HG03108 (cell line): ENCODE results near the gene SYTL3.
A peak's percentile ranks its signal among the peaks of the same experiment; 100 is the strongest.
"Not testable (repeated sequence)": the region's sequence is repeated elsewhere in the genome, so short reads cannot be mapped to it uniquely, and the experiment has no call there.

Experiments
- ATAC-seq: cut with Tn5 transposase; IDR thresholded peaks from one replicate; pipeline ENCODE4 v1.9.1; 2021; ENCODE audit warnings: moderate library complexity; ENCODE audit not compliant: unreplicated experiment

Gene SYTL3

GRCh38 chr6:158649289-158650143, at the start of gene SYTL3:
Gene SYTL3, plus strand, starts transcription at chr6:158650054. Its CDS starts 13,215 bp downstream, at chr6:158663269.
- ATAC-seq, result peak; percentile 39

DNA sequence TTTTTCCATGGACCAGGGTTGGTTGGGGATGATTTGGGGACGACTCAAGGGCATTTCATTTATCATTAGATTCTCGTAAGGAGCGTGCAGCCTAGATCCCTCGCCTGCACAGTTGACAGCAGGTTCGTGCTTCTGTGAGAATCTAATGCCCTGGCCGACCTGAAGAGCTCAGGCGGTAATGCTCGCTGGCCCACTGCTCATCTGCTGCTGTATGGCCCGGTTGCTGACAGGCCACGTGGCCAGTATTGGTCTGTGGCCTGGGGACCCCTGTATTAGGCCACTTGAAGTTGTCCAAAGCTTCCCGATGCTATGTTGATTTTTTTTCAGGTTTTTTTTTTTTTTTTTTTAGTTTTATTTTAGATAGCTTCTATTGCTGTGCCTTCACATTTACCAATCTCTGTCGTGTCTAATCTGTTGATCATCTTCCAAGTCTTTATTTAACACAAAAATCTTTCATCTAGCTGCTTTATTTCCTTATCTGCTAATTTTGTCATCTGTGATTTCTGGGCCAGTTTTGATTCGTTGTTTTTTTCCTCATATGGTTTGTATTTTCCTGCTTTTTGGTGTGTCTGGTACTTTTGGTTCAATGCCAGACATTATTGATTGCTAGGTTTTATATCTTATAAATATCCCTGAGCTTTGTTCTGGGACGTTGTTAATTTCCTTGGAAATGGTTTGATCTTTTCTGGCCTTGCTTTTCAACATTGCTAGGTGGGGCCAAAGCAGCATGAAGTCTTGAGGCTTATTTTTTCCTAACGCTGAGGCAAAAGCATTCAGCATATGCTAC, 46.4 kb upstream of the SYTL3 start:
- ATAC-seq, result no peak

DNA sequence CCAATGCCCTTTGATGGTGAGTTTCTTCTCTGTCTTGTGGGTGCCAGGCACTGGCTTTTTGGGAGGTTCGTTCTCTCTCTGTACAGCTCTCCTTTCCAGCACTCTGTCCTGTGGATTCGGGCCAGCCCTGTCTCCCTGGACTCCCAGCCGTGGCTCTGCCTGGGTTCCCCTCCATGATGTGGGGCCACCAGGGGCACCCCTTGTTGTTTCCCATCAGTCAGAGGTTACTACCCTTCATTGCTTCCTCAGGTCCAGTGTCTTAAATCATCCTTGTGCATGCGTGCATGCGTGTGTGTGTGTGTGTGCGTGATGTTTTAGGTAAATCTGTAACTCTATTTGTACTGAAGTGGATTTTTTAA, 45.8 kb upstream of the SYTL3 start:
- ATAC-seq, result no peak

GRCh38 chr6:158605266-158605878, 44.5 kb upstream of the SYTL3 start:
- no peak for ATAC-seq

GRCh38 chr6:158606011-158606410, 43.8 kb upstream of the SYTL3 start:
- ATAC-seq, result not testable (repeated sequence)

DNA sequence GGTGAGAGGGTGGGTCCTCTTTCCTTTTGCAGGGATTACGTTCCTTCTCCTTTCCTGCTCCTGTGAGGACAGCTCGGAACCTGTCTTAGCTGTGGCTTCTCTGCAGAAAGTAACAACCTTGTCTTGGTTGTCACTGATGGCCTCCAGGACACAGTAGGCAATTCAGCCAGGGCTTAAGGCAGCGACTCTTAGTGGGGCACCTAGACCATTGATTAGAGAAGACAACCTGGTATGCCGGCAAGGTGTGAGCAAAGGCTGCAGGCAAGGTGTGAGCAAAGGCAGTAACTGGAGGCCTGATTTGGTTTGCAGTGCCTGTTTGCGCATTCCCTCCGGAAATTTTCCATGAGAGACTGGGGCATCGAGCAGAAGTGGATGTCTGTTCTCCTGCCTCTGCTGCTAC, 42.9 kb upstream of the SYTL3 start:
- no peak for ATAC-seq

DNA sequence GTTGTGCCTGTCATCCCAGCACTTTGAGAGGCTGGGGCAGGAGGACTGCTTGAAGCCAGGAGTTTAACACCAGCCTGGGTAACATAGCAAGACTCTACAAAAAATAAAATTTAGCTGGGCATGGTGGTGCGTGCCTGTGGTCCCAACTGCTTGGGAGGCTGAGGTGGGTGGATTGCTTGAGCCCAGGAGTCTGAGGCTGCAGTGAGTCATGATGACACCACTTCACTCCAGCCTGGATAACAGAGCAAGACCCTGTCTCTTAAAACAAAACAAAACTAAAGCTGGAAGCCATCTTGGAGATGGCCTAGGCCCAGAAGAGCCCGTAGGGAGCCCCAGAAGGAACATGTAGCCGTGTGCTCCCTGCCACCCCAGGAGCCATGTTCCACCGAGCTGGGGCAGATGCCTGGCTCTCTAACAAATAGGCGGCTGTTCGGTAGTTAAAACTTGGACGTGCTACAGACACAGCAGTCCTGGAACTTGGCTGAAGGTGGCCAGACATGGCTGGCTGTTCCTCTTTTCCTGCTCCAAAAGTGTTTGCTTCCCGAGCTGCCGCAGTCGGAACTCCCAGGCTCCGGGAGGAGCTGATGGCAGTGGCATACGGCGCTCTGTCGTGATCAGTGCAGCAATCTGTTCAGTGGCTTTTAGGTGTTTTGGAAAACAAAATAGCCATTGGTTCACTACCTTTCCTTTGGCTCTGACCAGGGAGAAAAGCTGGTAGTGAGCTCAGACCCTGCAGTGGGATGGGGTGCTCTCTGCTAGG, 42.3 kb upstream of the SYTL3 start:
- ATAC-seq, result no peak

- no peak for ATAC-seq
These were observed 41.6 kb upstream of the SYTL3 start for GRCh38 chr6:158608221-158608620.

DNA sequence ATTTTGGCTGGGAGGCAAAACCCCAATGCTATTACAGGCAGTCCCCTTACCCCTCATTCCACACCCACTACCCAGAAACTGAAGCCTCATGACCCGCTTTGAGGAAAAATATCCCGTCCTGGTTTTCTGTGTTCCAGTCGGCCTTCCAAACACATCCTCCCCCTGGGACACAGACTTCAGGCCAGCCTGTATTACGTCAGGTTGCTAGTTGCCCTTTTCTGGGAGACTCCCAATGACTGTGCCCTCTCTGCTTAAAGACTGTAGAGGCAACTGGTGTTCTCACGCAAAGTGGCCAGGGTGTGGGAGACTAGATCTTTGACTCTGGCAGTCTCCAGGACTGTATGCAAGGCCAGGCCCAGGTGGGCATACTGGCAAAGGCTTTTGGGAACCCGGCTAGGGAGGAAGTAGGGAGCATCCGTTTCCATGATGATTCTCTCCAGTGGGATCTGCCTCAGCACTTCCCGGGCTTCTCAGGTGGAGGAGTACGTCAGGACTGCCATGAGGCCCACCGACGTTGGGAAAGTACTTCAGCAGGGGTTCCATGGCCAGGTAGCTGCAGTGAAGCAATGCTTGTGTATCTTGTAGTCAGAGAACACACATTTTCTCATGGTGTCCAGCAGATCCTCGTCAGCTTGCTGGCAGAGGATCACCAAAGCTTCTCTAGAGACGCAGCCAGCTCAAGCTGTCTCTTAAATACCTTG, 40.2 kb upstream of the SYTL3 start:
- ATAC-seq, result no peak

DNA sequence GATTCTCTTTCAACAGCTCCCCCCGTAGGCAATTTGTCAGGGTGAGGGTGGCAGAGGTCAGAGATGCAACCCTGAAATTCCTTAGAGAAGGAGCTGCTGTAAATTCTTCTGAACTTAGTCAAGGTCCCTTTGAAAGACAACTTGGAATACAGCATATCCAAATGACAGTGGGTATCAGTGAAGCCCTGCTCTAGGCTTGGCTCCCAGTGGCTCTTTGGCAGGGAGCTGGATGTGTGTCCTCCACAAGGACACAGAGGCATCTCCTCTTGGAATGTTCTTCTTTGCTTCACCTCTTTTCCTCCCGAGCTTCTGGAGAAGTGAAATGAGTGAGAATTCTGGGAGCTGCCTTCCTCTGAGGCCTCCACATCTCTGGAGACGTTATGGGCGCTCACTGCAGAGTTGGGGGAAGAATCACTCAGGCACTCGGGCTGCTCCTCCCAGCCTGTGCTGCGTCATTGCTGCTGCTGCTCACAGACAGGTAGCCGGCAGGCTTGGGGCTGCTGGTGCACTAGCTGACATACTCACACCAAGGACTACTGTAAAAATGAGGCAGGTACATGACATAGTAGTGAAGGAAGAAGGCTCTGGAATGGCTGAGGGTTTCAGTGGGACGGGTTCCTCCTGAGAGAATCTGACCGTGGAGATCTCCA, 39.4 kb upstream of the SYTL3 start:
- no peak for ATAC-seq

DNA sequence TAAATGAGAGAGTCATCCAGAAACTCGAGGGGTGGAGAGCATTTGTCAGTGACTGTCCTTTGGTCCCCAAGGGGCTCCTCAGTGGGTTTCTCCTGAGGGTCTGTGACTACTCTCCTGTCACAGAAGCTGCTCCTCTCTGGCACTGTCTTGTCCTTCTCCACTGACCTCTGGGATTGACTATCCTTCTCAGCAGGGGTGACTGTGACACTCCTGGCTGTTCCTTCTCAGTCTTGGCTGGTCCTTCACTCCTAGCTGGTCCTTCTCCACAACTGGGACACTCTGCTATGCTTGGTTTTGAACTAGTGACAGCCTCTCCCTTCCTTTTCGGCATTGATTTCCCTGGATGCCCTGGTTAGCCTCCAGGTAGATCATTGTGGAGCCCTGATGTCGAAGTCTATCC, 38.8 kb upstream of the SYTL3 start:
- ATAC-seq, result no peak

- ATAC-seq, result no peak
These were observed 38.1 kb upstream of the SYTL3 start for GRCh38 chr6:158611541-158612370.

GRCh38 chr6:158614606-158615005, 35.2 kb upstream of the SYTL3 start:
- not testable (repeated sequence) for ATAC-seq

GRCh38 chr6:158618289-158618688, 31.6 kb upstream of the SYTL3 start:
- not testable (repeated sequence) for ATAC-seq

DNA sequence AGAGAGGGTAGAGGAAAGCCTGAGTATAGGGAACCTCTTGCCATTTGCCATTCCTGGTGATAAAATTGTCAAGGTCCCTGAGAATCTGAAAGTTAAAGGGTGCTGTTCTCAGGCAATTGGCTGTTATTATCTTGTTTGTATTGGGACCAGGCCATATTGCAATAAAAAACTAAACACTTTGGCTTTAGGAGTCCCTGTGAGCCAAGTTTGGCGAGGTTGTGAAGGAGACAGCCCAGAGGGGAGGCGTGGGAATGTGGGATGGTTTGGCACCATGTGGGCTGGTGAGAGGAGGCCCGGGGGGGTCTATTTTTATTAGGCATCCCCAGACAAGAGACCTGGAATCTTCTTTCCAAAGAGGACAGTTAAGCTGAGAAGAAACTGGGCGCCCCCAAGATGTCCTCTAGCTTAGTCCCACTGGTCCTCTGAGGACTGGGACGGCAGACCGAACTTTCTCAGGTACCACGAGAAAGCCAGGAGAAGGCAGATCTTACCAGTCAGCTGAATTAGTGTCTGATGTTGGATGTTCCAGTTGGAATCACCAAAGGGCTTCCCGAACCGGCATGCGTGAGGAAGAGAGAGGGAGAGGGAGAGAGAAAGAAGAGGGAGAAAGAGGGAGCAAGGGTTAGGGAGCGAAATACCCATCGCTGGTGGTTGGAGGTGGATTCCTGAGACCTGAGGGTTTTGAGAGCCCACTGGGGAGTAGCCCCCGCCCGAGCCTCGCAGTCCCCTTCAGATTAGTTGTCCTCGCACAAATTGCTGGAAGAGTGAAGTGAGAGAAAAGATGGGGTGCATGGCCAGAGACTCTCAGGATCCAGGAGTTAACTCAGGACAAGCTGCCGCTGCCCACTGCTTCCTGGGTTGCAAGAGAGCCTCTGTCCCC, 29.7 kb upstream of the SYTL3 start:
- no peak for ATAC-seq

DNA sequence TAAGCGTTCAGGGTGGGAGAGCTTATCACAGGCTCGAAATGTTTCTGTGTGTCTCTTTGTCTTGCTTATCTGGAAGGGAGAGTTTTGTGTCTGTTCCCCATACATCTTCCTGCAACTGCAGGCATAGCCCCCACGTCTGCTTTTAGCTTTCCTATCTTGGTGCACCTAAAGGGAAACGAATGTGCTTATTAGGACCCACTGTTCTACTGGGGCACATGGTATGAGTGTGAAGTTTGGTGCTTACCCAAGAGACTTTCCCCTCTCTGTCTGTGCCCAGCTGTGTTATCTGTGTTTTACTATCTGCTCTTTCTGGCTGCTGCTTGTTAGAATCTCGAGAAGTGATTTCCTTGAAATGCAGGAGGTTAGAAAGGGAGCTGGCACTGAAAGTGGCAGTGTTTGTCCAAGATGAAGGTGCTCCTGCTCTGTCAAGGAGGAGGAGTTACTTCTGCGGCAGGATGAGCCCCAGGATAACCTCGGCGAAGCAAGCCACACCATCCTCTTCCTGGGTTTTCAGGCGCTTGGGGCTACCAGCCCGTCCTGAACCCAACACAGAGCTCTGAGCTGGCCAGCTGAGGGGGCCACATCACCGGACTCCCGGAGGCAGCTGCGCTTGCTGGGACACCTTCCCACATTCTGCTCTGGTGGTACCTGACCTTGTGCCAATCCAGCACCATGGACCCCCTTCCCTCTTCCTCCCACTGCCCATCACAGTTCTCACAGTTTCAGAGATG, 28.7 kb upstream of the SYTL3 start:
- no peak for ATAC-seq
